ENCODE data around the gene TFAP2C.

DNA sequence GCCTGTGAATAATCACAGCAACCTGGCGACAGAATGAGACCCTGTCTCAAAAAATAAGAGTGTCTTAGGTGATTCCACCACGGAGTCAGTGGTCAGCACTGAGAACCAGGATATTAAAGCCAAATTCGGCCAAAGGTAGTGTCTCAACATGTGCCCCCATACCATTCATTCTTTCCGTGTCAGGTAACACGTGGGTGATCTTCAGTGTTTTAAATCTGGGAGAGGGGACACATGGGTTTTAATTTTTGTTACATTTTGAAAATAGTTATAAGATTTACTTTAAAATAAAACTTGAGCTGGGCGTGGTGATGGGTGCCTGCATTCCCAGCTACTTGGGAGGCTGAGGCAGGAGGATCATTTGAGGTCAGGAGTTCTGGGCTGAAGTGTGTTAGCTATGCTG, 59.0 kb downstream of the TFAP2C start:
- TF ChIP-seq ZNF274 (IDR thresholded peaks at IDR 0.05; ENCODE audit: low read depth, low read length) (no peak), SUZ12 (IDR thresholded peaks at IDR 0.05; ENCODE audit: extremely low read depth, insufficient read depth, insufficient read length) (no peak), YY1 (IDR thresholded peaks at IDR 0.05; ENCODE audit: insufficient read depth, insufficient read length) (no peak)
